ENCODE data around the gene ATP6V0B.

DNA sequence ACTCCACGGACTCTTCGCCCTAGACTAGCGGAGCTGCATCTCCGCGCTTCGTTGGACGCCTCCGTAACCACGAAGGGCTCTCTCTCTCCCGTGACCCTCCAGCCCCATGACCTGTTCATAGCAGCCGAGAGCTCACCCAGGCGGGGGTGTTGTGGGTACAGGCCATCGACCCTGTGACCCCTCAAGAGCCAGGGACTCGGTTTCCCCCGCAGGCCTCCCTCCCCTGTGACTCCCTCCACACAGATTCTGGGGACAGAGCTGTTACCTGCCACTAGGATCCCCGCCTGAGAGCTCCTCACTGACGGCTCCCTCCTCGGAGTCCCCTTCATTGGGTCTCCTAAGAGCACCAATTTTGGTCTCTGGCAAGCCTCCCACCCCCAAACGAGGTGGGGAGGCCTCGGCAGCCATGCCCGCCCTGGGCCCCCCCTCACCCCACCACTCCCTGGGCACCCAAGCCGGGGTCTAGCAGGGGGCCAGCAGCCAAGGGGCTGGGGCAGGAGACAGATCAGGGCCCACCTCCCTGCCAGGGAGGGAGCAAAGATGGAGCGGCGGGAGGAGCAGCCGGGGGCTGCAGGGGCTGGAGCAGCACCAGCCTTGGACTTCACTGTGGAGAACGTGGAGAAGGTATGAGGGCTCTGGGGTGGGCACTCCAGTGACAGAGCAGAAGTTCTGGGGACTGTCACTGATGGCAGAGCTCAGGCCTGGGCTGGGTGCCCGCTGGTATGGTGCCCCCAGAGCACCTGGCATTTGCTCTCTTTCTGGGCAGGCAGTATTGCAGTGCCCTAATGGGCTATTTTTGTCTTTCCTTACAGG is 27.5 kb upstream of the ATP6V0B start:
- TF ChIP-seq, protein P1, sequence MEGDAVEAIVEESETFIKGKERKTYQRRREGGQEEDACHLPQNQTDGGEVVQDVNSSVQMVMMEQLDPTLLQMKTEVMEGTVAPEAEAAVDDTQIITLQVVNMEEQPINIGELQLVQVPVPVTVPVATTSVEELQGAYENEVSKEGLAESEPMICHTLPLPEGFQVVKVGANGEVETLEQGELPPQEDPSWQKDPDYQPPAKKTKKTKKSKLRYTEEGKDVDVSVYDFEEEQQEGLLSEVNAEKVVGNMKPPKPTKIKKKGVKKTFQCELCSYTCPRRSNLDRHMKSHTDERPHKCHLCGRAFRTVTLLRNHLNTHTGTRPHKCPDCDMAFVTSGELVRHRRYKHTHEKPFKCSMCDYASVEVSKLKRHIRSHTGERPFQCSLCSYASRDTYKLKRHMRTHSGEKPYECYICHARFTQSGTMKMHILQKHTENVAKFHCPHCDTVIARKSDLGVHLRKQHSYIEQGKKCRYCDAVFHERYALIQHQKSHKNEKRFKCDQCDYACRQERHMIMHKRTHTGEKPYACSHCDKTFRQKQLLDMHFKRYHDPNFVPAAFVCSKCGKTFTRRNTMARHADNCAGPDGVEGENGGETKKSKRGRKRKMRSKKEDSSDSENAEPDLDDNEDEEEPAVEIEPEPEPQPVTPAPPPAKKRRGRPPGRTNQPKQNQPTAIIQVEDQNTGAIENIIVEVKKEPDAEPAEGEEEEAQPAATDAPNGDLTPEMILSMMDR (IDR thresholded peaks at IDR 0.05; ENCODE audit: low read depth, low read length): no peak
- TF ChIP-seq POLR2A (IDR thresholded peaks at IDR 0.05; ENCODE audit: extremely low read depth, insufficient read length): no peak
- TF ChIP-seq, protein P2, sequence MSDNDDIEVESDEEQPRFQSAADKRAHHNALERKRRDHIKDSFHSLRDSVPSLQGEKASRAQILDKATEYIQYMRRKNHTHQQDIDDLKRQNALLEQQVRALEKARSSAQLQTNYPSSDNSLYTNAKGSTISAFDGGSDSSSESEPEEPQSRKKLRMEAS (IDR thresholded peaks at IDR 0.05; ENCODE audit: low read depth, low read length): no peak

All from NB4 (cell line).